GM21737 (cell line): Measurements from ENCODE around the gene PCK2.

Experiments used
- ATAC-seq: cut with Tn5 transposase; IDR thresholded peaks from one replicate; pipeline ENCODE4 v1.9.1; 2021; ENCODE audit warnings: mild to moderate bottlenecking, moderate library complexity; ENCODE audit not compliant: unreplicated experiment

The PCK2 gene

DNA sequence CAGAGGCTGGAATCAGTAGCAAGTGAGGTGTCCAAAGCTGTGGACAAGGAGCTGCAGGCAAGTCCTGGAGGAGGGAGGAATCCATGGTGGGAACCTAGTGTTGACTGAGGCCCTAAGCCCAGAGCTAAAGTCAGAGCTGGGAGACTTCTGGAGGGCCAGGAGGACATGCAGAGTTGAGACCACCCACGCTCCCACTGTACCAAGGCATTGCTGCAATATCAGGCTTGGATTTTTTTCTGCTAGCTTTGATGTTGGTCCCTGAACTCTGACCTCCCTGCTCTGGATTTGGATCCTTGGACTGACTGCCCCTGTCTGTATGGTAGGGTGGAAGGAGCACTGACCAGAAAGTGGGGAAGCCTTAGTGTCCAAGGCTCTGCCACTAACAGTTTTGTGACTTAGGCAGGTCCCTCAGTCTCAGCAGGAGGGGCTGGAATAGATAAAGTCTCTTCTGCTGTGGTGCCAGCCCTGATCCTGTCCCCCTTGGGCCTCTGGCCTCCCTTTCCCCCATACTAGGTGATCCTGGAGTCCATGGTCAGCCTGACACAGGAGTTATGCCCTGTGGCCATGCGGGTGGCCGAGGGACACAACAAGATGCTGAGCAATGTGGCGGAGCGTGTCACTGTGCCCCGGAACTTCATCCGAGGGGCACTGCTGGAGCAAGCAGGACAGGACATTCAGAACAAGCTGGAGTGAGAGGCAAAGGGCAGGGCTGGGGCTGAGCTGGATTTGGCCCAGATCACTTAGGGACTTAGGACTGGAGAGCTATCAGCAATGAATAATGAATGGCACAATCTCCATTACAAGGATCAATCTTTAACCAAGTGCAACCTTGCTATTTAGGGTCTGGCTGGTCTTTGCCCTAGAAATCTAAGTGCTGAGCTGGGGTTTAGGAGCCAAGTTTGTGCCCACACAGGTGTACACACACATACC lies 32.9 kb upstream of the PCK2 start:
- ATAC-seq: no peak

DNA sequence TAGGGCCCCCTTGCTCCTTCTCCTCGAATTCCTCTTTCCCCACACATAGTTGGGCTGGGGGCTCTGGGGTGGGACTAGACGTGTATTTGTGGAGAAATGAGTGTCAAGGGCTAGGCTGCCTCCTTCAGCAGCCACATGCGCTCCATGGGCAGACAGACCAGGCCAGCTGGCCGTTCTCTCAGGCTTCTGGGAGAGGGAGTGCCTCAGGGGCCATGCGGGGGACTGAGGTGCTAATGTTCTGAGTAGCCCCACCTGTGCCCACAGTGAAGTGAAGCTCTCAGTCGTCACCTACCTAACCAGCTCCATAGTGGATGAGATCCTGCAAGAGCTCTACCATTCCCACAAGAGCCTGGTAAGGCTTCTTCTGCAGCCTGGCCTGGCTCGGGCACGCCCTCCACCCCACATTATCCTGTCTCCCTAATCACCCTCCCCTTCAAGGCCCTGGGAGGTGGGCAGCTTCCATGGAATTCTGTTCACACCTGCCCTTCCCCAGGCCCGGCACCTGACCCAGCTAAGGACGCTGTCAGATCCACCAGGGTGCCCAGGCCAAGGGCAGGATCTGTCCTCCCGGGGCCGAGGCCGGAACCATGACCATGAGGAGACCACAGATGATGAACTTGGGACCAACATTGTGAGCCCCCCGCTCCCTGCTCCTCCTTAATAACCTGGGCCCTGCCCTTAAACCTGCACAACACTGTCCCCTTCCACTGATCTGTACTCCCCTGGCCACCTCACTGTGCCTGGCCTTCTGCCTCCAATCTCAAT lies 31.7 kb upstream of the PCK2 start:
- no peak for ATAC-seq

DNA sequence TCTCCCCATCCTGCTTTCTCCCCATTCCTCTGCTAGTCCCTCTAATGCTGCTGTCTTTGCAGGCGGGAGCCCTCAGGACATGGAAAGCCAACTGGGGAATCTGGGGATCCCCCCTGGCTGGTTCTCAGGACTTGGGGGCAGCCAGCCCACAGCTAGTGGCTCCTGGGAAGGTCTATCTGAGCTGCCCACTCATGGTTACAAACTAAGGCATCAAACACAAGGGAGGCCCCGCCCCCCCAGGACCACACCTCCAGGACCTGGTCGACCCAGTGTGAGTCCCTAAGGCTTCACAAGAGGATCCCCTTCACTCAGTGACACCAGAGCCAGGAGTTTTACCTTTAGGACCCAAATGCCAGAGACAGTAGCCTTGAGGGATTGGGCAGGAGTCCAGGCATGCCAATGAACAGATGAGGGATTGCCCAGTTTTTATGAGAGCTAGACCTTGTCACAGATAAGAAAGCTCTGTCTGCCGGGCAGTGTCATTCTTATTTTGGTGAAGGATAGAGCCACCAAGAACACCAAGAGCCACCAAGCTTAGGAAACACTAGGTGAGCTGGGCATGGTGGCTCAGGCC lies 30.8 kb upstream of the PCK2 start:
- ATAC-seq: no peak

DNA sequence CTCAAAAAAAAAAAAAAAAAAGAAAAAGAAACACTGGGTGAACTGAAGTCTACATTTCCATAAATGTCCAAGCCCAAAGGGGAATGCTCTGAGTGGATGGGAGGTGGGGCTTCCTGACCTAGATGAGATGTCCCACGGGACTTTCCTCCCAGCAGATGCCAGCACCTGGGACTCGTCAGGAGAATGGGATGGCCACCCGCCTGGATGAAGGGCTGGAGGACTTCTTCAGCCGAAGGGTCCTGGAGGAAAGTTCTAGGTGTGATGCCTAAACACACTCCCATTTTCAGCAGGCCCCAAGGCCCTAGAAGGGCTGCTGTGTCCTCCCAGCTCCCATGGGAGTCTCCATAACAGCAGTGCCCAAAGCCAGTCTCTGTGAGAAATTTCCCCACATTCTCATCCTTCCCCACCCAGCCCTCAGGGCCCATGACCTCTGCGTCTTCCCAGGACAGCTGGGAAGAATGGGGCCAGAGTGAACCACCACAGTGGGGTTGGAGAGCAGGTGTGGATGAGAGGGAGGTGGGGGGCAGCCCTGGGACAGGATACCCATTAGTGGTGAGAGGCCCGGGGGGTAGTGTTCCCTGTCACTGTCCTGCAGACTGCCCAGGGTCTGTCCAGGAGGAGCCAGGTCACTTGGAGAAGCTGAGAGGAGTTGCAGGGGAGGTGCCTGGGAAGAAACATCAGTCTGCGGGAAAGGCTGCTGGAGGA lies 29.9 kb upstream of the PCK2 start:
- no peak for ATAC-seq

DNA sequence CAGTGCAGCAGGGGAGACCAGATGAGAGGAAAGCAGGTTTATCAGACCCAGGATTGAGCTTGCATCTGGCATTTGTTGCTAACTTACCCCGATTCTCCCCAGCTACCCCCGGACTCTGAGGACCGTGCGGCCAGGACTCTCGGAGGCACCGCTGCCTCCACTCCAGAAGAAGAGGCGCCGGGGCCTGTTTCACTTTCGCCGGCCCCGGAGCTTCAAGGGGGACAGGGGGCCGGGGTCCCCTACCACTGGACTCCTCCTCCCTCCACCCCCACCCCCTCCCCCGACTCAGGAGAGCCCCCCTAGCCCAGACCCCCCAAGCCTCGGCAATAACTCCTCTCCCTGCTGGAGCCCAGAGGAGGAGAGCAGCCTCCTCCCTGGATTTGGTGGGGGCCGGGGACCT lies 29.3 kb upstream of the PCK2 start:
- ATAC-seq: no peak

DNA sequence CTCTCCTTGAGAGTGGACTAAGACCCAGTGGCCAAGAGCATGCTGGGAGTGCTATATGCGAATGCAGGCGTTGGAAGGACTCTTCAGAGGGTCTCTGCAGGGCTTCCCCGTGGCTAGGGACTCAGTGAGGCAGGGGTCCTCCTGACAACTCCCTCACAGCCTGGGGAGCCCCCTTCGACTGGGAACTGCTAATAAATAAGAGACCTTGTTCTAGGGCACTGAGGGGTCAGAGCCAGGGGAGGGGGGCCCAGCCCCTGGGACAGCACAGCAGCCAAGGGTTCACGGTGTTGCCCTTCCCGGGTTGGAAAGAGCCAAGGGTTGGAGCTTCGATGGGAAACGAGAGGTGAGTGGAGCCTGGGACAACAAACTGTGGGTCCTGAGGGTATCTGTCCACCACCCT lies 28.7 kb upstream of the PCK2 start:
- ATAC-seq: no peak

DNA sequence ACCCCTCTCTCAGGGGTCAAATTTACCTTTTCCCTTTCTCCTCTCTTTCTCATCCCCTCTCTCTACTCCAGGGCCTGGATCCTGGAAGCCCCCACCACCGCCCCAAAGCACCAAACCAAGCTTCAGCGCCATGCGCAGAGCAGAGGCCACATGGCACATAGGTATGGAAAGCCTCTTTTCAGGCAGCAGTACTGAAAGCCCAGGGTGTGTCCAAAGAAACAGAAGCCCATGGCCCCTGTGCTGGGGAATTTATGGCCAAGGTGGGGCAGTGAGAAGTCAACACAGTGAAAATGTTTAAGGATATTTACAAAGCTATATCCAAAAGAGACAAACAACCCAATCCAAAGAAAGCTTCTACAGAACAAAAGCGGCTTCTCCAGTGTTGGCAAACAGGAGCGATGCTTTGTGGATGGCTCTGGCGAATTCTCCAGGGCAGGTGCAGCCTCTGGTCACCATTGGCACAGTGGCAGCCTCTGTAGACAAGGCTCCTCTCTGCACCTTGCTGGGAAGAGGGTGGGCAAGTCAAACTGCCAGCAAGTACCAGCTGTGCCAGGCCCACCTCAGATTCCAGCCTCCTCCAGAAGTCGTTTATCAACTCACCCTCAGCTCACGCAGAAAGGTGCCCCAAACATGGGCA lies 27.5 kb upstream of the PCK2 start:
- ATAC-seq: no peak

DNA sequence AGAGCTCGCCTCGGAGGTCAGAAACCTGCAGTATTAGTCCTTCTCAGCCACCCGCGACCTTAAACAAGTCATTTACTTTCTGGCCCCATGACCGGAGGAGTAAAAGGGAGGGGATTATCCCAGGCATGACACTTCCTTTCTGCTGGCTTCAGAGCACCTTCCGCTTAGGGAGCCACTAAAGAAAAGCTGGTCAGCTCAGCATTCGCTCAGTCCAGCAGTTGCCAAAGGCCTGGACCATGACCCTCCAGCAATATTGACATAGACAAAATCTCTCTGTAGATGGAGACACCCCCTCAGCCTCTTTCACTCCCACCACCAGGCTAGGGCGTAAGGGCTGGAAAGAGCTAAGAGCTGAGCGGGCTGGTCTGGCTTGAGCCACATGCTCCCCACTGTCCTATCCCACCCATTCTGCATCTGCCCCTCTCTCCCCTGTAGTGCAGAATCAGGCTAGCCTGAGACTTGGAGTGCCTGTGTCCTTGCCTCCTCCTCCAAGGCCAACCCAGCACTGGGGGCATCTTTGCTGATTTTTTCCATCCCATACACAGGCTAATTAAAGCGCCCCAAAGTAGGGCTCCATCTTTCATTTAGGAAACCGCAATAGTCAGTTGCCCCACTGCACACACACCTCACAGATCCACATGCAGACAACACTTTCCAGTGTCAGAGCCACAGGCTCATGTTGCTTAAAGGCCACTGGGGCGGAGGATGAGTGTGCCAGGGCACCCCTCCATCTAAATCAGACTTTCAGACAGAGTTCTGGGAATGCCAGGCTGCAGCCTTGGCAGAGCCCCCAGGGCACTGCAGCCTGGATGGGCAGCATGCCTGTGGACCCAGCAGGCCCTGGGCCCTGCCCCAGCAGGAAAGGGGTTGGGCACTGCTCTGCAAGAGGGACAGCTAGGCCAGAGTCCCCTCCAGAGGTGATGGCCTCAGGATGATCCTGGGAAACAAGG lies 26.7 kb upstream of the PCK2 start:
- no peak for ATAC-seq

DNA sequence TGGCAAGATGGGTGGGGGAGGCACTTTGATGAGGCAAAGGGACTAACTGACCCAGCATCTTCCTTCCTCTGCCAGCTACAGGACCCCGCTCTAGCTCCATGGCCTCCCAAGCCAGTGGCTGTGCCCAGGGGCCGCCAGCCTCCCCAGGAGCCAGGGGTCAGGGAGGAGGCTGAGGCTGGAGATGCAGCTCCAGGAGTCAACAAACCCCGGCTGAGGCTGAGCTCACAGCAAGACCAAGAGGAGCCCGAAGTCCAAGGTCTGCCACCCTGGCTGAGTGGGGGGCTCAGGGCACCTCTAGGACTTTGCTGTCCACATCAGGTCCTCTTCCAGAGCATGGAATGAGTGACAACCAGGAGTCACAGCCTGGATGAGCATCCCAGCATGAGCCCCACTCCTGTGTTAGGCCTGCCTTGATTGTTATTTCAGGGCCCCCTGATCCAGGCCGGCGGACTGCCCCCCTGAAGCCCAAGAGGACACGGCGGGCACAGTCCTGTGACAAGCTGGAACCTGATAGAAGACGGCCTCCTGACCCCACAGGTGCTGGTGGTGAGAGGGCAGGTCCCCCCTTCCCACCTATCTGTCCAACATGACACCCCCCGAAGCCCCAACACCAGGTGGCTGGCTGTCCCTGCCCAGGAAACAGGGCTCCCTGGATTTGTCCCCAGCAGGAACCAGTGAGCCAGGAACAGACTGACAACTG lies 25.2 kb upstream of the PCK2 start:
- no peak for ATAC-seq

DNA sequence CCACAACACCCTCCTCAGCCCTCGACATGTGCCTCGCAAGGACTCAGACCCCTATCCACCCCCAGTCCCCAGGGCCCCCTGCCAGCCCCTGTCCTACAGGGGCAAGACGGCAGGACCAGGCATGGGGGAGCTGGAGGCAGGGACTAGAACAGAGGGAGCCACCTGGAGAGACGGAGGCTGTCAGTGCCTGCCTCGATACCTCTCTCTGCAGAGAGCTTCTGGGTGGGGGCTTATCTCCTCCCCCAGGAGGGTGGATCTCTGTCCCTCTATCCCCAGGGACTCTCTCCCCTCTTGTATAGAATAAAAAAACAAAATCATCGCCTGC lies 24.7 kb upstream of the PCK2 start:
- no peak for ATAC-seq

DNA sequence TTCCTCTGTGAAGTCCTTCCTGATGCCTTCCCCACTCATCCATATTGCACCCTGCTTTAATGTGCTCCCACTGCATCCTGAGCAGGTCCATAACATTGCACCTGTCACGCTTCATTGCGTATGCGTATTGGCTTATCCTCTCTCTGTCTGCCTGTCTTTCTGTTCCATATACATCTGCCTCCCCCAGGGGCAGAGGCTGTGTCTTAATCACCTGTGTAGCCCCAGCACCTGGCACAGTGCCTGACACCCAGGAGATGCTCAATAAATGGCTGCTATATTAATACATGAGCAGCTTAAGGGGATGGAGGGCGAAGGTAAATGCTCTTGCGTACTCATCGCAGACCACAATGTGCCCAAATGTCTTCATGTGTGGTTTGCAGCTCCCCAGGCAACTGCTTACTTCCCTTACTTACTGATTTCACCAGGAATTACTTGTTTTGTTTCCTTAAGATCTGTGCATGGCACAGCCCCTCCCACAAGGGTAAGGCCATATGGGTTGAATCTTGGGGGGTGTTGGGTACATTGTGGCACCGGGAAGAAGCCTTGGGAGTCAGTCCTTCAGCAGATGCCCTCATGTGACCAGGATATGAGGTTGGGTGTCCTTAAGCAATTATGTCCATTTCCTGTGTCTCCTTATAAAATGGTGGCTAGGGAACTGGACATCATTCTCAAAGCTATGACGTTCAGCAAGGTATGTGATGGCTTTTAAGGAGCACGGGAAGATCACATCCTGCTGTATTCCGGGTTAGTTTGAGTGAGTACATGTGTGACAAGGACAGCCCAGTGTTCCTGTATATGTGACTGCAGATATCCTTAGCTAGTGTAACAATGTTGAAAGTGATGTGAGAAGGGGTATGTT lies 23.6 kb upstream of the PCK2 start:
- ATAC-seq: no peak

DNA sequence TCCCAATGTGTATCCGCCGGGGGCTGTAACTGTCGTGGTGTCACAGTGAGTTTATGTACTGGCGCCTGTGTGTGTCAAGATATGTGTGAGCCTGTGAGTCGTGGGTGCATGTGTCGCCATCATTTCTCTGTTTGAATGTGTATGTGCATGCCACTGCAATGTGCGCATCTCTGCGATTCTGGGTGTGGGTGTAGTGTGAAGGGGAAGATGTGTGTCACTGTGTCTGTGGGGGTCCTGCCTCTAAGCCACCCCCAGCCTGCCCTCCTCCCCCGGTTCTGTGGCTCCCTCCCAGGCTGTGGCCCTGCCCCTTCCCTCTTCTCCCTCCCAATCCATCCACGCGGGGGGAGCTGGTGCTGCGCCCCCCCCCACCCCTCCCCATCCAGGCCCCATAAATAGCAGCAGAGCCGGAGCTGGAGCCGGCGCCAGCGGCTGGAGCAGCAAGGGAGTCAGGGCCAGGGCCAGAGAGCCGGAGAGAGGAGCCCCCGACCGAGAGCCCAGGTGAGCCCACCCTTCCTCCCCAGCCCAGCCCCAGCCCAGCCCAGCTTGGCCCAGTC lies 22.9 kb upstream of the PCK2 start, which contains the start of gene CPNE6:
CPNE6 (plus strand) TSS at position 419 of the 554 bp plus-strand sequence. CDS start 1,375 bp downstream, outside the sequence.
- ATAC-seq: no peak

DNA sequence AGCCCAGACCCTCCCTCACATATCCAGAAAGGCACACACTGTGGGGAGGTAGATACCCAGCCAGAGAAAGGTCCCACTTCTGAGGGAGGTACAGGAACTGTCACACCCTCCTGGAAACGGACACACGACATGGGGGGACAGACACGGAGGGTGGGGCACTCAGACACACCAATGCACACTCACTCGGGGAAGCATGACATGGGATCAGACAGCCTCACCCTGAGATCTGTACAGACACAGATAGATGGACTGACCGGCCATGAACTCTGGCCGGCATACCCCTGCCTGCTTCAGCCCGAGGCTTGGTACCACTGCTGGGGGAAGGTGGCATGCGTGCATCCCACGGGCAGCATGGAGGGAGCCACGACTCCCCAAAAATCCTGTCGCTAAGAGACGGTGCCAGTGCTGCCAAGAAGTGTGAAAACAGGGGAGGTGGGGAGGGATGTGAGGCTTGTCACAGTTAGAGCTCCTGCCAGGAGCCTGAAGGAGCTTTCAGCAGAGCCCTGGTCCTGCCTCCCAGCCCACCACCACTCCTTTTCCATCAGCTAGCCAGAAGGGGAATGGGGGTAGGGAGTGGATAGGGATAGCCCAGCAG lies 22.2 kb upstream of the PCK2 start:
- no peak for ATAC-seq

DNA sequence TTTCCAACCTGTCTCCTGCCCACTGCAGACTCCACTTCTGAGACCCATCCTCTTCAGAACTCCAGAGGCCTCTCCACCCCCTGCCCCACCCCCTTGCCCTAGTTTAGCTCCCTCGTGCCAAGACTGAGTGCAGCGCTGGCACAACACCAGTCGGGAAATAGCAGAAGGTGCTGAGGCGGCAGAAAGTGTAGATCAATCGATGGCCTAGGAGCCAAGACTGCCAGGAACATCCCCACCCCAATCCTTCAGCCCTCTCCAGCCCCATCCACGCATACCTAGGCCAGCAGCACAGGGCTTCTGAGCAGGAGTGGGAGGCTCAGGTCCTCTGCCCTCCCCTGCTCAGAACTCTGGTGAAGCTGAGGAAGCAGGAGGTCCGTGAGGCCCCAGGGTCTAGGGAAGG lies 21.7 kb upstream of the PCK2 start:
- no peak for ATAC-seq

DNA sequence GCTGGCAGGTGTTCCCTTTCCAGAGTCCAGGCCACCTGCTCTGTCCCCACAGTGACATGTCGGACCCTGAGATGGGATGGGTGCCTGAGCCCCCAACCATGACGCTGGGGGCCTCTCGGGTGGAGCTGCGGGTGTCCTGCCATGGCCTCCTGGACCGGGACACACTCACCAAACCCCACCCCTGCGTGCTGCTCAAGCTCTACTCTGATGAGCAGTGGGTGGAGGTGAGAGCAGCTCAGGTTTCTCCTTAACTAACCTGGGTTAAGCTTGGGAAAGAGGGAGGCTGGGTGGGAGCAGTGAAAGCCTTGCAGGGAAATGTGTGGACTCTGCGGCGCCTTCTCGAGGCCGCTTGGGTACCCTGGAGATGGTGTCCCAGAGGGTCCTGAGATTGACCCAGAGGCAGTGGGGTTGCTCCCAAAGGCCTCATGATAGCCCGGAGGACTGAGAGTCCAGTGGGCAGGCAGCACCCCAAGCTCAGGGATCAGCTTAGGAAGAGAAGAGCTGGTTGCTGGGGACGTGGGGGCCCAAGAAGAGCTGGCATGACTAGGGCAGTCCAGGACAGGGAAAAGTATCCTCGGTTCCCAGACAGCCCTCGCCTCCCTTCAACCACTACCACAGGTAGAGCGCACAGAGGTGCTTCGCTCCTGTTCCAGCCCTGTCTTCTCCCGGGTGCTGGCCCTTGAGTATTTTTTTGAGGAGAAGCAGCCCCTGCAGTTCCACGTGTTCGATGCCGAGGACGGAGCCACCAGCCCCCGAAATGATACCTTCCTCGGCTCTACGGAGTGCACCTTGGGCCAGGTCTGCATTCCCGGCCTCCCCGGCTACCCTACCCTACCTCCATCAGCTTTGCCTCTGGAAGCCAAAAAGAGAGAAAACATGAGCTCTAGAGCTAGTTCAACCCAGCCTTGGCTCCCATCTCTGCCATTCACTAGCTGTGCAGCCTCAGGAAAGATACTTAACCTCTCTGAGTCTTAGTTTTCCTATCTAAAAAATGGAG lies 20.9 kb upstream of the PCK2 start:
- ATAC-seq: no peak
